Mesenchymal stem cell (in vitro differentiated cells and primary cell): Measurements from ENCODE around the gene PTPRN2.

ENCODE experiments used
- DNase-seq: peaks from one replicate; pipeline ENCODE4 v3.0.0-alpha.2; 2013
- H2AFZ ChIP-seq: one replicate; pipeline ENCODE4 v1.6.1; 2013; ENCODE audit warnings: low read depth, mild to moderate bottlenecking, control low read depth, inconsistent platforms, low read length, moderate library complexity
- H2AK5ac ChIP-seq: 2 replicates; pipeline ENCODE4 v1.6.1; 2013; ENCODE audit warnings: low read length, moderate library complexity, mild to moderate bottlenecking, inconsistent platforms; ENCODE audit not compliant: severe bottlenecking
- H2BK120ac ChIP-seq: one replicate; pipeline ENCODE4 v1.6.1; 2013; ENCODE audit warnings: low read depth, mild to moderate bottlenecking, inconsistent platforms, low read length, moderate library complexity
- H2BK12ac ChIP-seq, 2 experiments: one replicate each; pipeline ENCODE4 v1.6.1; 2013; ENCODE audit warnings: inconsistent platforms in 2 of 2, low read length in 2 of 2, mild to moderate bottlenecking in 2 of 2, moderate library complexity in 2 of 2, control low read depth in 1 of 2
- H2BK15ac ChIP-seq: one replicate; pipeline ENCODE4 v1.6.1; 2013; ENCODE audit warnings: mild to moderate bottlenecking, low read depth, inconsistent platforms; ENCODE audit not compliant: poor library complexity, severe bottlenecking
- H2BK5ac ChIP-seq: 2 replicates; pipeline ENCODE4 v1.6.1; 2013; ENCODE audit warnings: low read depth, mild to moderate bottlenecking, low read length, control low read depth, inconsistent platforms; ENCODE audit not compliant: poor library complexity, severe bottlenecking
- H3K14ac ChIP-seq, 2 experiments: one replicate each; pipeline ENCODE4 v1.6.1; 2013; ENCODE audit warnings: inconsistent platforms in 2 of 2, low read length in 2 of 2, control low read depth in 1 of 2, mild to moderate bottlenecking in 1 of 2, moderate library complexity in 1 of 2
- H3K18ac ChIP-seq, 2 experiments: one replicate each; pipeline ENCODE4 v1.6.1; 2013; ENCODE audit warnings: inconsistent platforms in 2 of 2, low read length in 2 of 2, control low read depth in 1 of 2, low read depth in 1 of 2, mild to moderate bottlenecking in 1 of 2
- H3K23ac ChIP-seq, 2 experiments: one replicate each; pipeline ENCODE4 v1.6.1; 2013; ENCODE audit warnings: inconsistent platforms in 2 of 2, low read length in 2 of 2, mild to moderate bottlenecking in 2 of 2, moderate library complexity in 2 of 2, control low read depth in 1 of 2
- H3K27ac ChIP-seq: 2 replicates; pipeline ENCODE4 v1.5.1; 2013; ENCODE audit warnings: mild to moderate bottlenecking, moderate library complexity, low read length, control low read depth, inconsistent platforms; ENCODE audit not compliant: poor library complexity, severe bottlenecking
- H3K27me3 ChIP-seq, 2 experiments: 2 replicates each; pipeline versions ENCODE4 v1.6.1 to v1.7.0; 2013; ENCODE audit warnings: low read length in 2 of 2, mild to moderate bottlenecking in 2 of 2, moderate library complexity in 2 of 2, control low read depth in 1 of 2, inconsistent platforms in 1 of 2; ENCODE audit not compliant: control insufficient read depth in 1 of 2, insufficient read depth in 1 of 2
- H3K36me3 ChIP-seq, 2 experiments: 2 replicates each; pipeline versions ENCODE4 v1.6.1 to v1.7.0; 2013; ENCODE audit warnings: low read length in 2 of 2, control low read depth in 1 of 2, inconsistent platforms in 1 of 2, low read depth in 1 of 2, mild to moderate bottlenecking in 1 of 2; ENCODE audit not compliant: insufficient read depth in 2 of 2, control insufficient read depth in 1 of 2
- H3K4ac ChIP-seq, 2 experiments: one replicate each; pipeline ENCODE4 v1.6.1; 2013; ENCODE audit warnings: inconsistent platforms in 2 of 2, low read length in 2 of 2, mild to moderate bottlenecking in 2 of 2, moderate library complexity in 2 of 2, control low read depth in 1 of 2, low read depth in 1 of 2
- H3K4me1 ChIP-seq: 2 replicates; pipeline ENCODE4 v1.6.1; 2013; ENCODE audit warnings: low read depth, low read length, control low read depth; ENCODE audit not compliant: control insufficient read depth, insufficient read depth
- H3K4me2 ChIP-seq: 2 replicates; pipeline ENCODE4 v1.6.1; 2013; ENCODE audit warnings: low read length, mild to moderate bottlenecking, inconsistent platforms; ENCODE audit not compliant: poor library complexity, severe bottlenecking
- H3K4me3 ChIP-seq, 2 experiments: 2 replicates each; pipeline versions ENCODE4 v1.5.1 to v1.7.0; 2013; ENCODE audit warnings: low read length in 2 of 2, mild to moderate bottlenecking in 2 of 2, control low read depth in 1 of 2, low read depth in 1 of 2; ENCODE audit not compliant: insufficient read depth in 1 of 2
- H3K79me1 ChIP-seq: replicated peaks from 2 replicates; pipeline ENCODE4 v1.6.1; 2013; ENCODE audit warnings: mild to moderate bottlenecking, control low read depth, low read length, inconsistent platforms; ENCODE audit not compliant: poor library complexity, severe bottlenecking
- H3K9ac ChIP-seq: 2 replicates; pipeline ENCODE4 v1.7.0; 2013; ENCODE audit warnings: mild to moderate bottlenecking, low read length, moderate library complexity
- H3K9me3 ChIP-seq: 2 replicates; pipeline ENCODE4 v1.7.0; 2013; ENCODE audit warnings: mild to moderate bottlenecking, low read length; ENCODE audit not compliant: control insufficient read depth
- H4K8ac ChIP-seq: one replicate; pipeline ENCODE4 v1.6.1; 2013; ENCODE audit warnings: inconsistent platforms, mild to moderate bottlenecking, low read length, moderate library complexity
- H4K91ac ChIP-seq: one replicate; pipeline ENCODE4 v1.6.1; 2013; ENCODE audit warnings: mild to moderate bottlenecking, low read length, inconsistent platforms
- WGBS: methylation state at CpG from one replicate; pipeline ENCODE4 v1.1.7; 2013; ENCODE audit warnings: mixed read lengths; 5-methylcytosine and 5-hydroxymethylcytosine counted together

The PTPRN2 gene

GRCh38 chr7:157800281-157800680 is 787.3 kb downstream of the PTPRN2 start:
- Histone ChIP-seq H4K8ac (no peak overlapping the region), H3K9me3 (peaks cover 11% of the 10 kb centered on the region), H4K91ac (no peak overlapping the region), H2BK12ac (no peak overlapping the region), H3K4me3 (no peak overlapping the region), H2AFZ (no peak overlapping the region), H2BK5ac (no peak overlapping the region), H3K27me3 (no peaks in the 10 kb centered on the region), H3K14ac (no peak overlapping the region), H3K23ac (no peak overlapping the region), H3K36me3 (no peaks in the 10 kb centered on the region), H3K27ac (no peak overlapping the region), H2BK120ac (no peak overlapping the region), H3K9ac (no peak overlapping the region), H2AK5ac (no peak overlapping the region), H3K4me1 (peaks cover 8% of the 10 kb centered on the region), H3K18ac (no peak overlapping the region), H2BK15ac (no peak overlapping the region), H3K4ac (no peak overlapping the region), H3K79me1 (no peaks in the 10 kb centered on the region), H3K4me2 (no peak overlapping the region)
- no peak for DNase-seq
- 88% methylated on average over 10 of the region's 15 CpGs for WGBS

DNA sequence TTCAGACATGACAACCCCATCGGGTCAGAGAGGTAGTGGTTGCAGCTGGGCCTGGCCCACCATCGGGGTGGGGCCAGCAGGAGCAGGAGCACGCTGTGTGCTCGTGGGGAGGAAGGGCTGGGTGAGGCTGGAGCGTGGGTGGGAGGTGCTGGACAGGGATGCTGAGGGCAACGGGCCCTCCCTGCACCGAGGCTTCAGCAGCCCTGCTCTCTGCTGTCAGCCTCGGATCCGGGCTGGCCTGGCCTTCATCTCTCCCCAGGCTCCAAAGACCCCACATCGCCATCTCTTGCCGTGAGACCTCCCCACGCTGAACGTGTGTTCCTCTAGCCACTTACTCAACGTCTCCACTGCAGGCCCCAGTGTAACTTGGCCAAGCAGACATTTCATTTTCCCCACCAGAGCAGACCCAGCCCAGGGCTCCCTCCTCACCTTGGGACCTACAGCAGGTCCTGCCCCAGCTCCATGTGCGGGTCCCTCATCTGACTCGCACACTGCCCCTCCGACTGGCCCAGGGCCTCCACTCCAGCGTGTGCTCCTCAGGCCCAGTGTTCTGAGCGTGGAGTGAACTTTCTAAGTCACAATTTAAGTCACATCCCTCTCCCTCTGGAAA is 788.4 kb downstream of the PTPRN2 start:
- peaks cover 11% of the 10 kb centered on the region for H3K9me3 ChIP-seq
- no peak overlapping the region for H2AFZ ChIP-seq
- H2BK15ac ChIP-seq: no peak overlapping the region
- DNase-seq: no peak
- H4K8ac ChIP-seq: no peak overlapping the region
- H3K79me1 ChIP-seq: no peaks in the 10 kb centered on the region
- H2BK12ac ChIP-seq: no peak overlapping the region
- no peak overlapping the region for H3K27ac ChIP-seq
- H3K4me2 ChIP-seq: no peak overlapping the region
- H3K14ac ChIP-seq: no peak overlapping the region
- H3K9ac ChIP-seq: no peak overlapping the region
- H2AK5ac ChIP-seq: no peak overlapping the region
- H2BK120ac ChIP-seq: no peak overlapping the region
- no peaks in the 10 kb centered on the region for H3K36me3 ChIP-seq
- no peaks in the 10 kb centered on the region for H3K27me3 ChIP-seq
- WGBS: 84% methylated on average over 19 of the region's 19 CpGs
- peaks cover 13% of the 10 kb centered on the region for H3K4me1 ChIP-seq
- no peak overlapping the region for H3K4ac ChIP-seq
- no peak overlapping the region for H4K91ac ChIP-seq
- no peak overlapping the region for H3K23ac ChIP-seq
- H3K18ac ChIP-seq: no peak overlapping the region
- H3K4me3 ChIP-seq: no peak overlapping the region
- no peak overlapping the region for H2BK5ac ChIP-seq

DNA sequence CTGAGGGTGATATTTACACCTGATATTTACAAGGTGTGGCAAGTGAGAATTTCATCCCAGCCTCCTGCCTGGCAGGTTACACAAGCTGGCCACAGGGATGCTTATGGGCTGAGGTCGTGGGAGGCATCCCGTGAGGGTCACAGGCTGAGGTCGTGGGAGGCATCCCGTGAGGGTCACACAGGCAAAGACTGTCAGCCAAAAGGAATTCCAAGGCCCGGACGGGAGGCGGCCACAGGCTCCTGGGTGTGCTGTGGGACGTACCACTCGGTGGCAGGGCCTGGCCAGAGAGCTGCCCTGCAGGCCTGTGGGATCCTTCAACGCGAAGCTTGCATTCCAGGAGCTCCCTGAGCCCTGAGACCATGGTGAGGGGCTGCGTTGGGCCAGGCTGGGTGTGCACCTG is 790.3 kb downstream of the PTPRN2 start:
- H3K4me1 ChIP-seq: peaks cover 22% of the 10 kb centered on the region
- no peak for DNase-seq
- no peaks in the 10 kb centered on the region for H3K79me1 ChIP-seq
- H2BK5ac ChIP-seq: no peak overlapping the region
- H3K36me3 ChIP-seq: no peaks in the 10 kb centered on the region
- H3K27me3 ChIP-seq: no peaks in the 10 kb centered on the region
- H2BK120ac ChIP-seq: no peak overlapping the region
- no peak overlapping the region for H3K4me3 ChIP-seq
- WGBS: 62% methylated on average over 12 of the region's 12 CpGs
- H3K14ac ChIP-seq: no peak overlapping the region
- H4K91ac ChIP-seq: peak overlapping the region; percentile 36
- no peak overlapping the region for H2AK5ac ChIP-seq
- H3K18ac ChIP-seq: no peak overlapping the region
- no peak overlapping the region for H3K4me2 ChIP-seq
- H3K27ac ChIP-seq: no peak overlapping the region
- H2BK15ac ChIP-seq: no peak overlapping the region
- H3K4ac ChIP-seq: no peak overlapping the region
- H4K8ac ChIP-seq: no peak overlapping the region
- no peak overlapping the region for H2BK12ac ChIP-seq
- H3K9ac ChIP-seq: no peak overlapping the region
- H2AFZ ChIP-seq: no peak overlapping the region
- H3K23ac ChIP-seq: no peak overlapping the region
- H3K9me3 ChIP-seq: peaks cover 4% of the 10 kb centered on the region

GRCh38 chr7:157796846-157797245 is 790.8 kb downstream of the PTPRN2 start:
- Histone ChIP-seq H3K27ac (no peak overlapping the region), H2BK5ac (no peak overlapping the region), H3K18ac (no peak overlapping the region), H2AK5ac (no peak overlapping the region), H3K23ac (no peak overlapping the region), H3K4ac (no peak overlapping the region), H3K4me3 (no peak overlapping the region), H2BK120ac (no peak overlapping the region), H4K8ac (no peak overlapping the region), H3K9ac (no peak overlapping the region), H3K27me3 (no peaks in the 10 kb centered on the region), H2BK12ac (no peak overlapping the region), H4K91ac (no peak overlapping the region), H3K14ac (no peak overlapping the region), H3K36me3 (no peaks in the 10 kb centered on the region), H3K4me2 (no peak overlapping the region), H2BK15ac (no peak overlapping the region), H3K9me3 (no peaks in the 10 kb centered on the region), H3K4me1 (peaks cover 22% of the 10 kb centered on the region), H2AFZ (no peak overlapping the region), H3K79me1 (no peaks in the 10 kb centered on the region)
- no peak for DNase-seq
- 89% methylated on average over 19 of the region's 19 CpGs for WGBS
